ENCODE measurements around the gene CTSV. TPM values are rescaled to one million over a fixed set of nuclear protein-coding genes. Genes with fewer than 3 reads are reported as not detected.
"Not testable (repeated sequence)": the region's sequence is repeated elsewhere in the genome, so short reads cannot be mapped to it uniquely, and the experiment has no call there.

Gene CTSV
- total RNA-seq, result 0.20 and 1.1 TPM in 2 replicates

- DNase-seq (ENCODE audit: low read depth in 2 of 2), result peak; percentile 83
These were observed at the start of gene CTSV for GRCh38 chr9:97038611-97039513. Gene CTSV (minus strand): TSS chr9:97039142. CDS start chr9:97038043, 1,099 bp downstream.

GRCh38 chr9:97087668-97088215 lies 48.8 kb upstream of the CTSV start:
- not testable (repeated sequence) for DNase-seq (ENCODE audit: low read depth in 2 of 2)

GRCh38 chr9:97084562-97084991 lies 45.6 kb upstream of the CTSV start:
- DNase-seq (ENCODE audit: low read depth in 2 of 2), result not testable (repeated sequence)

- DNase-seq (ENCODE audit: low read depth in 2 of 2), result no peak
These were observed 39.4 kb upstream of the CTSV start for GRCh38 chr9:97078362-97078761.

GRCh38 chr9:97077452-97078295 lies 38.7 kb upstream of the CTSV start:
- DNase-seq (ENCODE audit: low read depth in 2 of 2), result no peak

GRCh38 chr9:97076731-97077451 lies 37.9 kb upstream of the CTSV start:
- not testable (repeated sequence) for DNase-seq (ENCODE audit: low read depth in 2 of 2)

- DNase-seq (ENCODE audit: low read depth in 2 of 2), result no peak
These were observed 37.3 kb upstream of the CTSV start for GRCh38 chr9:97076238-97076637.

GRCh38 chr9:97075289-97075985 lies 36.5 kb upstream of the CTSV start:
- DNase-seq (ENCODE audit: low read depth in 2 of 2), result peak in 1 of 2 donors; percentile 47

- no peak for DNase-seq (ENCODE audit: low read depth in 2 of 2)
These were observed 34.6 kb upstream of the CTSV start for GRCh38 chr9:97073506-97073905.

GRCh38 chr9:97072285-97072776 lies 33.4 kb upstream of the CTSV start:
- no peak for DNase-seq (ENCODE audit: low read depth in 2 of 2)

GRCh38 chr9:97070325-97070724 lies 31.4 kb upstream of the CTSV start:
- DNase-seq (ENCODE audit: low read depth in 2 of 2), result not testable (repeated sequence)

GRCh38 chr9:97067490-97067889 lies 28.5 kb upstream of the CTSV start:
- DNase-seq (ENCODE audit: low read depth in 2 of 2), result no peak

- DNase-seq (ENCODE audit: low read depth in 2 of 2), result no peak
These were observed 25.2 kb upstream of the CTSV start for GRCh38 chr9:97064176-97064575.

GRCh38 chr9:97060796-97061195 lies 21.9 kb upstream of the CTSV start:
- no peak for DNase-seq (ENCODE audit: low read depth in 2 of 2)

GRCh38 chr9:97059626-97060025 lies 20.7 kb upstream of the CTSV start:
- DNase-seq (ENCODE audit: low read depth in 2 of 2), result no peak

GRCh38 chr9:97057651-97058050 lies 18.7 kb upstream of the CTSV start:
- DNase-seq (ENCODE audit: low read depth in 2 of 2), result no peak

GRCh38 chr9:97055891-97056290 lies 16.9 kb upstream of the CTSV start:
- not testable (repeated sequence) for DNase-seq (ENCODE audit: low read depth in 2 of 2)

- no peak for DNase-seq (ENCODE audit: low read depth in 2 of 2)
These were observed 14.8 kb upstream of the CTSV start for GRCh38 chr9:97053717-97054116.

GRCh38 chr9:97052735-97053134 lies 13.8 kb upstream of the CTSV start:
- no peak for DNase-seq (ENCODE audit: low read depth in 2 of 2)

- DNase-seq (ENCODE audit: low read depth in 2 of 2), result no peak
These were observed 7.3 kb upstream of the CTSV start for GRCh38 chr9:97046228-97046627.
